ENCODE measurements around the gene PDE6A. TPM values are rescaled to one million over a fixed set of nuclear protein-coding genes. Genes with fewer than 3 reads are reported as not detected.

The PDE6A gene
- total and polyA plus RNA-seq, 9 of the 15 experiments (the other 6 are each of a cell fraction or from before 2014, with no cell fraction given) = 0.01 to 0.04 (median 0.01) TPM; not detected in 6

- POLR2A ChIA-PET = interaction anchor here (0.7 to 2.0 kb wide), 5 partner anchors 9 to 101 kb away, joined by 3 to 8 read pairs (median 3); no protein-coding TSS in a partner anchor
- no peak overlapping the region for H3K4me3 ChIP-seq
- CTCF ChIA-PET (ENCODE audit: low intra/inter-chr PET ratio) = no interaction called here
- no peaks in the 10 kb centered on the region for H3K4me1 ChIP-seq (replicated peaks in 1 of 2; ENCODE audit: control insufficient read depth in 2 of 2, insufficient read depth in 2 of 2, low read length in 2 of 2)
- no peak overlapping the region for H3K27ac ChIP-seq (ENCODE audit: extremely low read depth, low read depth, low read length)
- no peak for DNase-seq (ENCODE audit: extremely low read depth in 1 of 4, low spot score in 3 of 4)
- intact Hi-C loops (cut with micrococcal nuclease) (loop anchor here (5.0 kb wide), 2 partner anchors 111 to 141 kb away; partner anchors contain the start of gene SLC26A2), in situ Hi-C loops (cut with MboI) (loop anchor here (10.0 kb wide), 1 partner anchor 114 kb away; the partner anchor contains the start of gene SLC26A2)
- no peak overlapping the region for H3K4me2 ChIP-seq (ENCODE audit: insufficient read depth, low read length)
- no TSS peak for BruUV-seq (replicated peaks)
- no peak overlapping the region for H3K9ac ChIP-seq (ENCODE audit: insufficient read depth in 1 of 2, low read depth in 2 of 2, low read length in 2 of 2)
- H3K9me3 ChIP-seq (replicated peaks; ENCODE audit: control insufficient read depth, insufficient read depth, low read depth, low read length) = no peaks in the 10 kb centered on the region
- peaks cover 56% of the 10 kb centered on the region for H3K36me3 ChIP-seq (ENCODE audit: control insufficient read depth, insufficient read depth, low read length)
- H4K20me1 ChIP-seq (replicated peaks; ENCODE audit: control insufficient read depth, insufficient read depth, low read length) = no peaks in the 10 kb centered on the region; the same call in 1 of the 2 replicates
- H2AFZ ChIP-seq (ENCODE audit: low read depth, low read length) = no peak overlapping the region
- ATAC-seq = no peak
- H3K9me1 ChIP-seq (ENCODE audit: control insufficient read depth, insufficient read depth, low read length) = no peaks in the 10 kb centered on the region
- no peaks in the 10 kb centered on the region for H3K27me3 ChIP-seq (ENCODE audit: control insufficient read depth in 2 of 2, insufficient read depth in 2 of 2, low read length in 2 of 2)
- TF ChIP-seq CBX1 (IDR thresholded peaks at IDR 0.05; ENCODE audit: low read depth) (no peak), TRIM24 (IDR thresholded peaks at IDR 0.05) (no peak), ZBTB17 (CRISPR knock-in tag; IDR thresholded peaks at IDR 0.05) (no peak), ZFX (CRISPR knock-in tag; IDR thresholded peaks at IDR 0.05) (no peak), GTF2E2 (tag; IDR thresholded peaks at IDR 0.05) (no peak), TRIM25 (IDR thresholded peaks at IDR 0.05; ENCODE audit: borderline replicate concordance) (no peak), SREBF2 (CRISPR knock-in tag; IDR thresholded peaks at IDR 0.05) (no peak), SMARCC2 (IDR thresholded peaks at IDR 0.05; ENCODE audit: low read depth) (no peak), ZNF644 (tag; IDR thresholded peaks at IDR 0.05; ENCODE audit: low read depth) (no peak), CEBPB (tag; IDR thresholded peaks at IDR 0.05) (no peak), FOXP1 (CRISPR knock-in tag; IDR thresholded peaks at IDR 0.05) (no peak), ILK (tag; IDR thresholded peaks at IDR 0.05; ENCODE audit: borderline replicate concordance, low read depth) (no peak), ZC3H11A (IDR thresholded peaks at IDR 0.05; ENCODE audit: low read depth, low read length) (no peak), BHLHE40 (IDR thresholded peaks at IDR 0.05; ENCODE audit: low read length) (no peak), CREB1 (IDR thresholded peaks at IDR 0.05) (no peak), CREB1 (CRISPR knock-in tag; IDR thresholded peaks at IDR 0.05) (no peak), ATF7 (IDR thresholded peaks at IDR 0.05) (no peak)
- FAIRE-seq = no peak
- no peaks in the 10 kb centered on the region for H3K79me2 ChIP-seq (ENCODE audit: control insufficient read depth, insufficient read depth, low read length)
Observed at GRCh38 chr5:149851211-149851610, 93.4 kb downstream of the PDE6A start.
